Calu3 (cell line): Measurements from ENCODE around the gene EBF4. TPM values are rescaled to one million over a fixed set of nuclear protein-coding genes. Genes with fewer than 3 reads are reported as not detected.

Source experiments
- BruUV-seq: library from RNA; stranded (reverse); fragments of 400-500 nt; replicated peaks from 2 replicates; lab custom pipeline; 2021; lab: Mats Ljungman, UMichigan
- CTCF ChIA-PET: fragments of 300-600 bp; sonication (Branson Sonifier 250); formaldehyde crosslinking; loops from one replicate; lab custom pipeline; 2022; ENCODE audit warnings: antibody characterized with exemption; lab: Charles Lee
- DNase-seq: peaks from one replicate; pipeline ENCODE4 v3.0.0; 2022
- H3K27ac Mint-ChIP-seq: one replicate; pipeline ENCODE4 v1.8.0; 2022; ENCODE audit warnings: mixed read lengths; ENCODE audit not compliant: unreplicated experiment
- H3K27me3 Mint-ChIP-seq: one replicate; pipeline ENCODE4 v1.8.0; 2022; ENCODE audit warnings: mixed read lengths; ENCODE audit not compliant: unreplicated experiment
- H3K36me3 Mint-ChIP-seq: one replicate; pipeline ENCODE4 v1.8.0; 2022; ENCODE audit warnings: mild to moderate bottlenecking, moderate library complexity, mixed read lengths; ENCODE audit not compliant: insufficient read depth, unreplicated experiment
- H3K4me1 Mint-ChIP-seq: one replicate; pipeline ENCODE4 v1.8.0; 2022; ENCODE audit warnings: mild to moderate bottlenecking, low read depth, mixed read lengths; ENCODE audit not compliant: unreplicated experiment
- H3K4me3 Mint-ChIP-seq: one replicate; pipeline ENCODE4 v1.8.0; 2022; ENCODE audit warnings: mild to moderate bottlenecking, low read depth, moderate library complexity, mixed read lengths; ENCODE audit not compliant: unreplicated experiment
- H3K9me3 Mint-ChIP-seq: one replicate; pipeline ENCODE4 v1.8.0; 2022; ENCODE audit warnings: low read depth, mixed read lengths; ENCODE audit not compliant: unreplicated experiment
- intact Hi-C: fragments of 100-400 bp; cut with micrococcal nuclease; formaldehyde crosslinking; loops from one replicate; pipeline ENCODE4 v1.10.0; 2022; ENCODE audit not compliant: unreplicated experiment
- total RNA-seq: library from RNA; stranded (reverse); gene quantifications from 2 replicates; pipeline ENCODE4 v1.2.3, GENCODE V29; 2022
- TF ChIP-seq, protein P1 (sequence below): fragments of 200-600 bp; IDR thresholded peaks from one replicate; pipeline ENCODE4 v1.8.0; 2022; ENCODE audit warnings: antibody characterized with exemption; ENCODE audit not compliant: unreplicated experiment

The EBF4 gene
- total RNA-seq, 1 experiment from 2014 or later, result 4.3 TPM

DNA sequence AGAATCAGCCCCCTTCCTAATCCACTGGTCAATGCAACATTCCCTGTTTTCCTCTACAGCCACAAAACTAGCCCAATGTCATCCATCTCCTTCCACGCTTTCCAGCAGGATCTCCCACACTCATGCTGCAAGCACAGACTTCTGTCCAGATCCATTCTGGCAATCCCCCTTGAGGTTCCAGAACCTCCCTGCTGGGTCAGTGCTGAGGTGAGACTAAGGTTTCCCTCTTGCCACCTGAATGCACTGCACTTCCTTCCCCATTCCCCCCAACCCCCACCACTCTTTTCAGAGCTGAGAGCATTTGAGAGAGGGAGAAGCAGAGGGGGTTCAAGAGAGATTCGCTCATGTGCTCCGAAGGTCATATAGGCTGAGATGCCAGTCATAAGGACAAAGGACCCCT lies 43.9 kb downstream of the EBF4 start:
- CTCF ChIA-PET, result no interaction called here
- H3K4me3 Mint-ChIP-seq, result no peak overlapping the region
- intact Hi-C loops, result no loop called here
- TF ChIP-seq, protein P1, sequence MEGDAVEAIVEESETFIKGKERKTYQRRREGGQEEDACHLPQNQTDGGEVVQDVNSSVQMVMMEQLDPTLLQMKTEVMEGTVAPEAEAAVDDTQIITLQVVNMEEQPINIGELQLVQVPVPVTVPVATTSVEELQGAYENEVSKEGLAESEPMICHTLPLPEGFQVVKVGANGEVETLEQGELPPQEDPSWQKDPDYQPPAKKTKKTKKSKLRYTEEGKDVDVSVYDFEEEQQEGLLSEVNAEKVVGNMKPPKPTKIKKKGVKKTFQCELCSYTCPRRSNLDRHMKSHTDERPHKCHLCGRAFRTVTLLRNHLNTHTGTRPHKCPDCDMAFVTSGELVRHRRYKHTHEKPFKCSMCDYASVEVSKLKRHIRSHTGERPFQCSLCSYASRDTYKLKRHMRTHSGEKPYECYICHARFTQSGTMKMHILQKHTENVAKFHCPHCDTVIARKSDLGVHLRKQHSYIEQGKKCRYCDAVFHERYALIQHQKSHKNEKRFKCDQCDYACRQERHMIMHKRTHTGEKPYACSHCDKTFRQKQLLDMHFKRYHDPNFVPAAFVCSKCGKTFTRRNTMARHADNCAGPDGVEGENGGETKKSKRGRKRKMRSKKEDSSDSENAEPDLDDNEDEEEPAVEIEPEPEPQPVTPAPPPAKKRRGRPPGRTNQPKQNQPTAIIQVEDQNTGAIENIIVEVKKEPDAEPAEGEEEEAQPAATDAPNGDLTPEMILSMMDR, result no peak
- H3K27ac Mint-ChIP-seq, result no peak overlapping the region
- no peaks in the 10 kb centered on the region for H3K9me3 Mint-ChIP-seq
- BruUV-seq, result no TSS peak
- DNase-seq, result no peak
- H3K27me3 Mint-ChIP-seq, result peaks cover 58% of the 10 kb centered on the region
- no peaks in the 10 kb centered on the region for H3K36me3 Mint-ChIP-seq
- H3K4me1 Mint-ChIP-seq, result no peaks in the 10 kb centered on the region

DNA sequence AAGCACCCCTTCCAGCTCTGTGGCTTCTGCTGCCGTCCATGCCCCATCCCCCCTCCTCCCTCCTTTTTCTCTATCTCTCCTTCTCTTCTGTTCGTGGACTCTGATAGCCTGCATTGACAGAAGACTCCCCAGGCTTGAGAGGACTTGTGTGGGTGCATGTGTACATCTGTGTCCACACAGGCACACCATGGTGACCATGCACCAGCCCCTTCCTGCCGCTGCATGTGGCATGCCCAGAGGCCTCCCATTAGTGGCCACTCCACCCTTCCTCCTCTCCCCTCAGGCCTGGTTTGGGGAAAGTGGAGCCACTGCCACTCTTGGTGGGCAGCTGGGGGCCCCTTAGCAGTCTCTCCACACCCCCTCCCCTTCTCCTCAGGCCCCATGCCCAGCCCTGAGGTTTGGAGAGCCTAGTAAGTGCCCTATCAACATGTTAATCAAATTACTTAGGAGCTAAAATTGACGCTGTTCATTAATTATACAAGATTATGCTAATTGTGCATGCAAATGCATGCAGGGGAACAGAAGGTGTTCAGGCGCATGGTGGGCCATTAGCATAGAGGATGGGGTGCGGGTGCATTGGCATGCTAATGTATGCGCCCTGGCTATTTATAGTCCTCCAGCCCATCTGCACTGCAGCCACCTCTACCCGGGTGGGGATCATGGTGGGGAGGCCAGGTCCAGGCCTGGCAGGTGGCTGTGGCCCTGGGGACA lies 45.9 kb downstream of the EBF4 start:
- no peak overlapping the region for H3K4me3 Mint-ChIP-seq
- no peak overlapping the region for H3K27ac Mint-ChIP-seq
- H3K4me1 Mint-ChIP-seq, result peaks cover 8% of the 10 kb centered on the region
- DNase-seq, result no peak
- TF ChIP-seq, protein P1, result no peak
- H3K27me3 Mint-ChIP-seq, result peaks cover 70% of the 10 kb centered on the region
- H3K36me3 Mint-ChIP-seq, result peaks cover 6% of the 10 kb centered on the region
- intact Hi-C loops, result no loop called here
- no TSS peak for BruUV-seq
- CTCF ChIA-PET, result no interaction called here
- no peaks in the 10 kb centered on the region for H3K9me3 Mint-ChIP-seq

DNA sequence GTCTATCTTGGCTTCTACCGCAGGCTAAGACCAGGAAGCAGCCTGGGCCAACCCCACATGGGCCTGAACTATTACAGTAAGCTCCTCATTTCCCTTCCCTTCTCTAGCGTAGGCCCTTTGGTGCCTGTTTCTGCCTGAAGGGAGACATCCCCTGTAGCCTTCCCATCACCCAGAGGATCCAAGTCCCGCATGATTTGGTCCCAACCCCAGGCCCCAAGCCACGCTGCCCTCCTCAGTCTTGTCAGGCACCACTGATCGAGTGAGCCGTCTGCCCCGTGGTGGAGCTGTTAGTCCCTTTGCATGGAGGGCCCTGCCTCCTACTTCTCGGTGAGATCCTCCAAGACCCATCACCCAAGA lies 46.4 kb downstream of the EBF4 start:
- intact Hi-C loops, result no loop called here
- Mint-ChIP-seq H3K9me3 (no peaks in the 10 kb centered on the region), H3K36me3 (peaks cover 6% of the 10 kb centered on the region), H3K27me3 (peaks cover 70% of the 10 kb centered on the region), H3K27ac (no peak overlapping the region), H3K4me1 (peaks cover 8% of the 10 kb centered on the region), H3K4me3 (no peak overlapping the region)
- DNase-seq, result no peak
- TF ChIP-seq, protein P1, result no peak
- BruUV-seq, result no TSS peak
- CTCF ChIA-PET, result no interaction called here

DNA sequence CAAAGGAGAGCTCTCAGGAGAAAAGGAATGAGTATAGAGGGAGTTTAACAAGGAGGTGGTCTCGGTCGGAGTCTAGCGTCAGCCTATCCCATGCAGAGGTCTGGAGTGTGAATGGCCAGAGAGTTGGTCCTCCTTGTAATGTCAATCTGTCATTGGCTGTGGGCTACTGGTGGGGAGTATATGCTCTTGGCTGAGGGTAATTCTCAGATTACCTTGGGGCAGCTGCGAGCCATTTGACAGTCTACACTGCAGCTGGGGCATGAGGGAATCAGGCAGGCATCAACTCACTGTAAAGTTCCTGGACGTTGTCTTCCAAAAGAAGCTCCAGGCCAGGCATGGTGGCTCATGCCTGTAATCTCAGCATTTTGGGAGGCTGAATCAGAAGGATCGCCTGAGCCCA lies 48.1 kb downstream of the EBF4 start:
- Mint-ChIP-seq H3K27ac (no peak overlapping the region), H3K4me3 (no peak overlapping the region), H3K4me1 (peaks cover 8% of the 10 kb centered on the region), H3K27me3 (peaks cover 65% of the 10 kb centered on the region), H3K36me3 (peaks cover 6% of the 10 kb centered on the region), H3K9me3 (no peaks in the 10 kb centered on the region)
- TF ChIP-seq, protein P1, result no peak
- CTCF ChIA-PET, result no interaction called here
- DNase-seq, result no peak
- intact Hi-C loops, result no loop called here
- BruUV-seq, result no TSS peak
